ENCODE measurements around the gene ADCK1.

DNA sequence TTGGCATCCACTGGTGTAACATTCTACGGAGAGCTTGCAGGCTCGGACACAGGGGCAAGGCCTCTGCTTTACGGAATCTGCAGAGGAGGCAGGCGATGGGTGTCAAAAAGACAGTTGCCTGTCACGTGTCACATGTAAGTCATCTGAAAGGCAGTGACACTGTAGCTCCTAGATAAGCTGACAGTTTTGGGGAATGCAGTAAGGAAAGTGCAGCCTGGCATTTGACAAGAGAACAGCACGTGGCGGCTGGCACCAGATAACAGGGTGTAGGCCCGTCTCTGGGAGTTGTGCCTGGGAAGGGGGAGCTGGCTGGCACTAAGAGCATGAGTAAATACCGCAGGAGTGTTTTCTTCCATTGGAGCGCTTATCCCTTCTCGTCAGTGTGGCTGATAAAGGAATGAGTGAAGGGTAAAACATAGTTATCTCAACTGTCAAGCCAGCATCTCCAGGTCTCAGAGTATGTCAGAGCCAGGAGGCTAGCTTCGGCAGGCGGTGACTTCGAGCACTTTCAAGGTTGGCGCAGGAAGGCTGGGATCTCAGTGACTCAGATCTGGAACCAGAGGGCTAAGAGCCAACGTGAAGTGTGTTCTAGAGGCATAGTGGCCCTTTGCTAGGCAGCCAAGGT lies 26.1 kb downstream of the ADCK1 start:
- TF ChIP-seq, protein P1, sequence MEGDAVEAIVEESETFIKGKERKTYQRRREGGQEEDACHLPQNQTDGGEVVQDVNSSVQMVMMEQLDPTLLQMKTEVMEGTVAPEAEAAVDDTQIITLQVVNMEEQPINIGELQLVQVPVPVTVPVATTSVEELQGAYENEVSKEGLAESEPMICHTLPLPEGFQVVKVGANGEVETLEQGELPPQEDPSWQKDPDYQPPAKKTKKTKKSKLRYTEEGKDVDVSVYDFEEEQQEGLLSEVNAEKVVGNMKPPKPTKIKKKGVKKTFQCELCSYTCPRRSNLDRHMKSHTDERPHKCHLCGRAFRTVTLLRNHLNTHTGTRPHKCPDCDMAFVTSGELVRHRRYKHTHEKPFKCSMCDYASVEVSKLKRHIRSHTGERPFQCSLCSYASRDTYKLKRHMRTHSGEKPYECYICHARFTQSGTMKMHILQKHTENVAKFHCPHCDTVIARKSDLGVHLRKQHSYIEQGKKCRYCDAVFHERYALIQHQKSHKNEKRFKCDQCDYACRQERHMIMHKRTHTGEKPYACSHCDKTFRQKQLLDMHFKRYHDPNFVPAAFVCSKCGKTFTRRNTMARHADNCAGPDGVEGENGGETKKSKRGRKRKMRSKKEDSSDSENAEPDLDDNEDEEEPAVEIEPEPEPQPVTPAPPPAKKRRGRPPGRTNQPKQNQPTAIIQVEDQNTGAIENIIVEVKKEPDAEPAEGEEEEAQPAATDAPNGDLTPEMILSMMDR (IDR thresholded peaks at IDR 0.05): no peak
- no peak for TF ChIP-seq POLR2A (IDR thresholded peaks at IDR 0.05)
